IPS-20b (cell line): ENCODE measurements around the gene AGAP1.

Experiments
- H3K27ac ChIP-seq: one replicate; pipeline ENCODE4 v1.5.1; 2013; ENCODE audit warnings: low read length
- H3K27me3 ChIP-seq: 2 replicates; pipeline ENCODE4 v1.6.1; 2013; ENCODE audit warnings: mild to moderate bottlenecking, low read length, inconsistent platforms; ENCODE audit not compliant: insufficient read depth
- H3K36me3 ChIP-seq: 2 replicates; pipeline ENCODE4 v1.6.1; 2013; ENCODE audit warnings: low read depth, mild to moderate bottlenecking, inconsistent platforms, low read length, moderate library complexity; ENCODE audit not compliant: insufficient read depth
- H3K4me1 ChIP-seq: 2 replicates; pipeline ENCODE4 v1.6.1; 2013; ENCODE audit warnings: mild to moderate bottlenecking, control low read depth, inconsistent platforms, low read length, moderate library complexity; ENCODE audit not compliant: insufficient read depth
- H3K4me3 ChIP-seq: 2 replicates; pipeline ENCODE4 v1.5.1; 2013; ENCODE audit warnings: mild to moderate bottlenecking, low read length, inconsistent platforms
- H3K9ac ChIP-seq: 2 replicates; pipeline ENCODE4 v1.6.1; 2013; ENCODE audit warnings: low read depth, mild to moderate bottlenecking, inconsistent platforms, low read length, moderate library complexity
- H3K9me3 ChIP-seq: 2 replicates; pipeline ENCODE4 v1.6.1; 2013; ENCODE audit warnings: mild to moderate bottlenecking, low read depth, low read length, inconsistent platforms; ENCODE audit not compliant: insufficient read depth

AGAP1 gene

DNA sequence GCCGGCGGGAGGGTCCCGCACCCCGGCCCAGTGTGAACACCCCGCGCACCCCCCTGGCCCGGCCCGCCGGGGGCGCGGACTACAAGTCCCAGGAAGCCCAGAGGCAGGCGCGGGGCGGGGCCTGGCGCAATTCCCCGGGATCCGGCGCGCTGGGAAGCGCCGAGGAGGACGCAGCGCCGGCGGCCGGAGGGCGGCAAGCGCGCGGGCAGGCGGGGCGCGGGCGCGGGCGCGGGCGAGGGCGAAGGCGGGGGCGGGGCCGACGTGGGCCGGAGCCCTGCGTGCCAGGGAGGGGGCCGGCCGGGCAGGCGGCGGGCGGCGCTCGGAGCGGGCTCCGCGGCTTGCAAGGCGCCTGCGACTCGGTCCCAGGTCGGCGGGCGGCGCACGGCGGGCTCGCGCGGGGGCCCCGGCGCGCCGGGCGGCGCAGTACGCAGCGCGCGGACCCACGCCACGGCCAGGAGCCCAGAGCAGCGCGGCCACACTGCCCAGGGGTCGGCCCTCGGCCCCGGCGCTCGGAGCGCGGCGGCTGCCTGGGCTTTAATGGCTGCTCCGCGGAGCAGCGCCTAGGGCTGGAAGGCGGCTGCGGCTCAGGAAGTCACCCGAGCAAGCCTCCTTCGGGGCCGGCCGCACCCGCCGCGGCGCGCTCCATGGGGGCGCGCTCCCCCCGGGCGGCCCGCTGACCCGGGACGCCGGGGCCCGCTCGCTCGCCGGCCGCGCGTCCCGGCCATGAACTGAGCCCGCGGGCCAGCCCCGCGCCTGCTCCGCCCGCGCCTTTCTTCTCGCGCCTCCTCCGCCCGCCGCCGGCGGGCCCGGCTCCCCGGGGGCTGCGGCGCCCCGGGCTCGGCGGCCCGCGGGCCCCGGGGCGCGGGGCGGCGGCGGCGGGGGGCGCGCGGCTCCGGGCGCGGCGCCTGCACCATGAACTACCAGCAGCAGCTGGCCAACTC, at the start of gene AGAP1:
Gene AGAP1, plus strand, starts transcription at position 269 of the 941 bp plus-strand sequence.
- H3K9ac ChIP-seq, result peak within 1 kb of the TSS; percentile 82; the same call in 1 of the 2 replicates
- no peak within 1 kb of the TSS for H3K27ac ChIP-seq
- H3K4me3 ChIP-seq, result peak within 1 kb of the TSS; percentile 87
- H3K9me3 ChIP-seq, result no peaks in the 10 kb centered on the region
- no peaks in the 10 kb centered on the region for H3K36me3 ChIP-seq
- peaks cover 36% of the 10 kb centered on the region for H3K27me3 ChIP-seq
- peaks cover 11% of the 10 kb centered on the region; the same call in 1 of the 2 replicates for H3K4me1 ChIP-seq

DNA sequence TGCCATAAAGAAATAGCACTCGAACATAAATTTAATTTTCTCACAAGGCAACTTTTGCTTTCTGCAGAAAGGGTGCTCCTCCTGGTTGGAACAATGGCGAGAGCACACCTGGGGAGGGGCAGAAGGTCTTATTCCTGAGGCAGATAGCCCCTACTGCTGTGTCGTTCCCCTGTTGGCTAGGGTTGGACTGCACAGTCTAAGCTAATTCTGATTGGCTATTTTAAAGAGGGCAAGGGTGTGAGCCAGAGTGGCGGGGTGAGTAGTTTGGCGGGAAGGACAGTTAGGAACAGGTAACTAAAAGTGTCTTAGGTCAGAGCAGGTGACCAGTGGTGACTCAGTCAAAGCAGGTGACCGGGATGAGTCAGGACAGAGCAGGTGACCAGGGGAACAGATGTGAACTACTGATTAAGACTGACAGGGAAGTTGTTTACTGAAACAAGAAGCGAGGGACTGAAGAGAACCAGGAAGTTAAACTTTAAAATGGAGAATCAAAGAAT, 49.7 kb upstream of the AGAP1 start:
- no peaks in the 10 kb centered on the region for H3K36me3 ChIP-seq
- no peaks in the 10 kb centered on the region for H3K27me3 ChIP-seq
- no peak overlapping the region for H3K9ac ChIP-seq
- no peak overlapping the region for H3K27ac ChIP-seq
- no peaks in the 10 kb centered on the region for H3K4me1 ChIP-seq
- H3K4me3 ChIP-seq, result no peak overlapping the region
- H3K9me3 ChIP-seq, result peaks cover 3% of the 10 kb centered on the region

DNA sequence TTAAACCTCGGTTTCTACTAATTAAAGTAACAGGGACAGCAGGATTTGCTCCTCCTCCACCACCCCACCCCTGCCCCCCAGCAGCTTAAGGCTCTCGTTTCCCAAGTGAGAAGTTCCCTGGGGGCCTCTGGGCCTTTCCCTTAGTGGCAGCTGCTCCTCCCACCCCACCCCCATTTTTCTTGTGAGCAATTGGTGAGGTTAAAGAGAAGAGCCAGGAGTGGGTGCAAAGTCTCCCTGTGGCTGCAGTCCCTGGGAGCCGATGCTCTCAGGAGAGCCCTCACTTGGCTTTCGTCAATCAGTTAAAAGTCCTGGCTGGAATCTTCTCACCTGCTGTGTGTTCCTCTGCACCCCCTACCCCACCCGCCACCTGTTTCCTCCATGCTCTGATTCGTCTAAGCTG, 48.7 kb upstream of the AGAP1 start:
- Histone ChIP-seq H3K27ac (no peak overlapping the region), H3K9ac (no peak overlapping the region), H3K36me3 (no peaks in the 10 kb centered on the region), H3K4me1 (no peaks in the 10 kb centered on the region), H3K27me3 (no peaks in the 10 kb centered on the region), H3K4me3 (no peak overlapping the region), H3K9me3 (peaks cover 3% of the 10 kb centered on the region)

DNA sequence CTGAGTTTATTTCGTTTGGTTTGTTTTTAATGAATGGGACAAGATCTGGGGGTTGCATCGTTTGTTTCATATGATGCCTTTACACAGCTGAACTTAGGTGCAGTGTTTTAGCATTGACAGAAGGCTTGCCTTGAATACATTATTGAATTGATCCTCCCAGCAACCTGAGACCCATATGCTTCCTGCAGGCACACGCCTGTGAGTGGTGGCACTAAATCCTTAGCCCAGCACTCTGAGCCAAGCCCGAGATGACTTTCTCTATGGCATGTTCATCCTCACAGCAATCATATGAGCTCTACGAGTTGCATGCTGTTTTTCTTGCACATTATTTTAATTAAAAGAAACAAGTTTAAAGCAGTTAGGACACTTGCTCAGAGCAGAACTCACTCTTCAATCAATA, 47.8 kb upstream of the AGAP1 start:
- peaks cover 3% of the 10 kb centered on the region for H3K9me3 ChIP-seq
- H3K36me3 ChIP-seq, result no peaks in the 10 kb centered on the region
- H3K27ac ChIP-seq, result no peak overlapping the region
- no peaks in the 10 kb centered on the region for H3K27me3 ChIP-seq
- no peak overlapping the region for H3K9ac ChIP-seq
- no peak overlapping the region for H3K4me3 ChIP-seq
- H3K4me1 ChIP-seq, result no peaks in the 10 kb centered on the region

DNA sequence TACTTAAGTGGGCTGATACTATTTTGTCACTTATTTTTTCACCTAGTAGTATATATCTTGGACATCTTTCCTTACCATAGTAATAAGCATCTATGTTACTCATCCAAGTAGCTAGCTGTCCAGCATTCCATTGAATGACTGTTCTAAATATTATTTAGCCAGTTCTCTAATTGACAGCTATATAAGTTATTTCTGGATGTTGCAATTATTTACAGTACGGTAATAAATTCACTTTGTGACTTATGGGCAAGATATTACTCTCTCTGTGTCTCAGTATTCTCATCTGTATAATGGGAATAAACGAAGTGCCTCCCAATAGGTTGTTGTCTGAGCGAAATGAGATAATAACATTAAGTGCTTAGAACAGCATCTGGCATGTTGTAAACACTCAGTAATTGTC, 46.6 kb upstream of the AGAP1 start:
- H3K36me3 ChIP-seq, result no peaks in the 10 kb centered on the region
- peaks cover 3% of the 10 kb centered on the region for H3K9me3 ChIP-seq
- no peak overlapping the region for H3K9ac ChIP-seq
- no peaks in the 10 kb centered on the region for H3K4me1 ChIP-seq
- no peaks in the 10 kb centered on the region for H3K27me3 ChIP-seq
- no peak overlapping the region for H3K4me3 ChIP-seq
- H3K27ac ChIP-seq, result no peak overlapping the region

DNA sequence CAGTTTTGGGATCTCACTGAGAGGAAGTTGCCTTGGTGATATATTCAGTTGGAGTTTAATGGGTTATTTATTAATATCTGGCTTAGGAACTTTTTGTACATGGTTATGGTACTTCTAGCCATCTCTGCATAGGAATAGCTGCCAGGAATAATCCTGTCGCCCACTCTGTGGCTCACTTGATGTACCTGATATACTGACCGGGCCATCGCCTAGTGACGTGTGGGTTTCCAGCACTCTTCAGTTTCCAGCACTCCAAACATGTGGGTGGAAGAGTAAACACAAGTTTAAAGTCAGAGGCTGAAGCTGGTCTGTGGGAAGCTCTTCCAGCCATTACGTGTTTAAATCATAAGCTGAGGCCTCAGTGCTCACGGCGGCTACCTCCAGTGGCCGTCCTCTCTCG, 44.3 kb upstream of the AGAP1 start:
- no peak overlapping the region for H3K9ac ChIP-seq
- H3K27ac ChIP-seq, result no peak overlapping the region
- no peaks in the 10 kb centered on the region for H3K36me3 ChIP-seq
- H3K27me3 ChIP-seq, result no peaks in the 10 kb centered on the region
- H3K9me3 ChIP-seq, result no peaks in the 10 kb centered on the region
- no peak overlapping the region for H3K4me3 ChIP-seq
- H3K4me1 ChIP-seq, result no peaks in the 10 kb centered on the region

DNA sequence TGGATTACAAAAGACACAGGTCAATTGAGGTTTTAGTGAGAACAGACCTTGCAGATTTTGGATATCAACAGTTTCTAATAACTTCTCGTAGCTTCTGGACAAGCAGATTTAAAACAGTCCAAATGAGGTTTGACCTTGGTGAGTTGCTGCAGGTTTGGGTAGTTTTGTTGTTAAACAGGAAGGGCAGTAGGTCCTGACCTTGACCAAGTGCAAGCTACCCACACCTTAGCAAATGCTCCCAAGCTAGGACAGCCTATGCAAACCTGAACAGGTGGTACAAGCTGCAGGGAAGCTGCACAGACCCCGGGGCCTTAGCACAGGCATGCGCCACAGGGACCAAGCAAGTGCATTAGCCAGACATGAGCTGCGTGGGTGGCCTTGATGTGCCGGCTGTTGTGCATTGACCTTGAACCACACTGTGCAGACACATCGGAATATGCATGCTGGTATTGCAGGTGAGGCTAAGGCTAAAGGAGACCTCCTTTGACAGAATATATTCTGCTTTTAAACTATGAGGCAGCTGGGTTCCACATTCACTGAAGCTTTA, 40.2 kb upstream of the AGAP1 start:
- no peaks in the 10 kb centered on the region for H3K9me3 ChIP-seq
- H3K9ac ChIP-seq, result no peak overlapping the region
- H3K27me3 ChIP-seq, result no peaks in the 10 kb centered on the region
- H3K27ac ChIP-seq, result no peak overlapping the region
- H3K4me1 ChIP-seq, result no peaks in the 10 kb centered on the region
- H3K4me3 ChIP-seq, result no peak overlapping the region
- no peaks in the 10 kb centered on the region for H3K36me3 ChIP-seq

DNA sequence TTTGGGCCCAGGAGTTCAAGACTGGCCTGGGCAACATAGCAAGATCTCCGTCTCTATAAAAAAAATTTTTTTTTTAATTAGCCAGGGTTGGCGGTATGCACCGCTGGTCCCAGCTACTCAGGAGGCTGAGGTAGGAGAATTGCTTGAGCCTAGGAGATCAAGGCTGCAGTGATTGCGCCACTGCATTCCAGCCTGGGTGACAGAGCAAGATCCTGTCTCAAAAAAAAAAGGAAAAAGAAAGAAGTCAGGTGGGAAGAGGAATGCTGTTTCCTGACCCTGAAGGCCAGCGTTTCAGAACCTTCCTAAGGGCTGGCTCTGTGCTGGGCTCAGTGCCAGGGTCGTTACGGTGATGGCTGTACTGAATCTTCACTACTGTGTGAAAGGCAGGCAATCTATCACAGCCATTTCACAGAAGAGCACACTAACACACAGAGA, 35.0 kb upstream of the AGAP1 start:
- no peaks in the 10 kb centered on the region for H3K9me3 ChIP-seq

DNA sequence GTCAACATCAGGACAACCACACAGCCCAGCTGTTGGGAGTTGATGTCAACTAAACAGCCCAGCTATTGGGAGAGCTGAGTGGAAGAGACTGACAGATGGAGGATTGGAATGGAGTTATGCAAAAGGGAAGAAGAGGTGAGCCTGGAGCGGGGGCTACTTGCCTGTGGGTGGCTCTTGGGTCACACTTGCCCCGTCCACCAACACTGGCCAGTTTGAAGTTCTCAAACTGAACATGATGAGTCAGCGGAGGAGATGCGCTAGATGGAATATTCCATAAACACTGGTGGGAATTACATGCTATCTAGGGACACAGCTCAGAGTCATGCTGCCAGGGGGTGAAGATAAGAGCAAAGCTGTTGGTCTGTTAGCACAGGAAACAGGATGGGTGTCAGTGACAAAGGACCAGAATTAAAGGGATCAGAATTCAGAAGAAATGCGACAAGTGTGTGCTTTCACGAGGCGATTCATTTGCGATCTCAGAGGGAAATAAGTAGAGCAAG, 33.2 kb upstream of the AGAP1 start:
- no peaks in the 10 kb centered on the region for H3K36me3 ChIP-seq
- H3K9ac ChIP-seq, result no peak overlapping the region
- no peaks in the 10 kb centered on the region for H3K4me1 ChIP-seq
- H3K9me3 ChIP-seq, result no peaks in the 10 kb centered on the region
- no peak overlapping the region for H3K27ac ChIP-seq
- no peaks in the 10 kb centered on the region; the same call in 1 of the 2 replicates for H3K27me3 ChIP-seq
- H3K4me3 ChIP-seq, result no peak overlapping the region

More for the DNA sequence above, 35.0 kb upstream of the AGAP1 start:
- H3K36me3 ChIP-seq, result no peaks in the 10 kb centered on the region
- no peak overlapping the region for H3K4me3 ChIP-seq
- H3K27ac ChIP-seq, result no peak overlapping the region
- no peaks in the 10 kb centered on the region for H3K4me1 ChIP-seq
- H3K27me3 ChIP-seq, result no peaks in the 10 kb centered on the region; the same call in 1 of the 2 replicates
- no peak overlapping the region for H3K9ac ChIP-seq

DNA sequence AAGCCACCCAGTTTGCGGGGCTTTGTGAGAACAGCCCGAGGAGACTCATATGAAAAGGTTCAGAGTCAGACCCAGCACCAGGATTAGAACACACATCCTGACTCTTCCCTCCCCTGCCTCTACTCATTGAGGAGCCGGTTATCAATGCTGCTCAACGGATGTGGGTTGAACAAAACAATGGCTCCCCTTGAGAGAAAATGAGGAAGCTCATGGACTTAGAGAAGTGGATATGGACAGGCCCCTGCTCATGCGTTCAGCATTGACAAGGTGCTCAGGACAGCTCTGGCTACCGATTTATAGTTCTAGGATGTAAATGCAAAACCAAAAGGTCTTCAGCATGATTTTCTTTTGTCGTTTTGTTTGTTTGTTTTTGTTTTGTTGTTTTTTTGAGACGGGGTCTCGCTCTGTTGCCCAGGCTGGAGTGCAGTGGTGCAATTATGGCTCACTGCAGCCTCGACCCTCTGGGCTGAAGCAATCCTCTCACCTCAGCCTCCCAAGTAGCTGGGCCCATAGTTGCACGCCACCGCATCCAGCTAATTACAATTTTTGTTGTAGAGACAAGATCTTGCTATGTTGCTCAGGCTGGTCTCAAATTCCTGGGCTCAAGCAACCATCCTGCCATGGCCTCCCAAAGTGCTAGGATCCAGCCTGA, 32.0 kb upstream of the AGAP1 start:
- Histone ChIP-seq H3K27me3 (no peaks in the 10 kb centered on the region; the same call in 1 of the 2 replicates), H3K9ac (no peak overlapping the region), H3K27ac (no peak overlapping the region), H3K4me1 (no peaks in the 10 kb centered on the region), H3K4me3 (no peak overlapping the region), H3K9me3 (no peaks in the 10 kb centered on the region), H3K36me3 (no peaks in the 10 kb centered on the region)

DNA sequence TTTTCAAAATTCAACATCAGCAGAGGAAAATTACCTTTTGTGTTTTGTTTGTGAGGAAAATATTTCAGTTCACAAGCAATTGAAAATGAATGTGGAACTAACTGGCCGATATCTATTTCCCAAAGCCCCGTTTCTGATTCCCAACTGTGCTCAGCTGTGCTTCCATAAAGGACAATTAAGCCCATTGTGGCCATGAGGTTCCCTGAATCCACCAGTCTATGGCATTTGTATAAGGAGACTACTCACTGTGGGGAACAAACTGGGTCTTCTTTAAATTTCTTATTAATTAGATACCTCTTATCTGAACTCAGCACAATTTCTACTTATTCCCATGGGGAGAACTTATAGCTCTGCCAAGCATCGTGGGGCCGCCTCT, 31.4 kb upstream of the AGAP1 start:
- H3K4me1 ChIP-seq, result no peaks in the 10 kb centered on the region
- no peak overlapping the region for H3K4me3 ChIP-seq
- no peak overlapping the region for H3K9ac ChIP-seq
- no peaks in the 10 kb centered on the region for H3K9me3 ChIP-seq
- no peak overlapping the region for H3K27ac ChIP-seq
- no peaks in the 10 kb centered on the region; the same call in 1 of the 2 replicates for H3K27me3 ChIP-seq
- no peaks in the 10 kb centered on the region for H3K36me3 ChIP-seq
